GM18951 (cell line): Measurements from ENCODE around the gene ACSL6.

Source experiments
- POLR2A ChIP-seq: IDR thresholded peaks from 4 replicates; pipeline ENCODE4 v1.6.1; 2011; ENCODE audit warnings: mild to moderate bottlenecking; ENCODE audit not compliant: insufficient read length, insufficient read depth; ENCODE audit errors: extremely low read depth
- in situ Hi-C: fragments of 300-500 bp; cut with MboI; formaldehyde crosslinking; loops from one replicate; pipeline ENCODE4 v1.12.0; 2022; ENCODE audit warnings: low sequenced_read_pairs, mixed read lengths, inconsistent platforms; ENCODE audit not compliant: unreplicated experiment

Gene ACSL6

GRCh38 chr5:132026516-132027008 lies 15.1 kb upstream of the ACSL6 start:
- TF ChIP-seq POLR2A: no peak
- in situ Hi-C loops: no loop called here

GRCh38 chr5:132025403-132025971 lies 14.0 kb upstream of the ACSL6 start:
- TF ChIP-seq POLR2A: no peak
- in situ Hi-C loops: no loop called here

- in situ Hi-C loops: no loop called here
- no peak for TF ChIP-seq POLR2A
Measured at GRCh38 chr5:132024789-132025402, 13.4 kb upstream of the ACSL6 start.

- TF ChIP-seq POLR2A: no peak
- in situ Hi-C loops: no loop called here
Measured at GRCh38 chr5:132024117-132024435, 12.6 kb upstream of the ACSL6 start.

- TF ChIP-seq POLR2A: no peak
- in situ Hi-C loops: no loop called here
Measured at GRCh38 chr5:132023258-132024116, 12.0 kb upstream of the ACSL6 start.

GRCh38 chr5:132022737-132023136 lies 11.3 kb upstream of the ACSL6 start:
- TF ChIP-seq POLR2A: no peak
- in situ Hi-C loops: no loop called here

- no peak for TF ChIP-seq POLR2A
Measured at GRCh38 chr5:132021654-132022053, 10.2 kb upstream of the ACSL6 start.

DNA sequence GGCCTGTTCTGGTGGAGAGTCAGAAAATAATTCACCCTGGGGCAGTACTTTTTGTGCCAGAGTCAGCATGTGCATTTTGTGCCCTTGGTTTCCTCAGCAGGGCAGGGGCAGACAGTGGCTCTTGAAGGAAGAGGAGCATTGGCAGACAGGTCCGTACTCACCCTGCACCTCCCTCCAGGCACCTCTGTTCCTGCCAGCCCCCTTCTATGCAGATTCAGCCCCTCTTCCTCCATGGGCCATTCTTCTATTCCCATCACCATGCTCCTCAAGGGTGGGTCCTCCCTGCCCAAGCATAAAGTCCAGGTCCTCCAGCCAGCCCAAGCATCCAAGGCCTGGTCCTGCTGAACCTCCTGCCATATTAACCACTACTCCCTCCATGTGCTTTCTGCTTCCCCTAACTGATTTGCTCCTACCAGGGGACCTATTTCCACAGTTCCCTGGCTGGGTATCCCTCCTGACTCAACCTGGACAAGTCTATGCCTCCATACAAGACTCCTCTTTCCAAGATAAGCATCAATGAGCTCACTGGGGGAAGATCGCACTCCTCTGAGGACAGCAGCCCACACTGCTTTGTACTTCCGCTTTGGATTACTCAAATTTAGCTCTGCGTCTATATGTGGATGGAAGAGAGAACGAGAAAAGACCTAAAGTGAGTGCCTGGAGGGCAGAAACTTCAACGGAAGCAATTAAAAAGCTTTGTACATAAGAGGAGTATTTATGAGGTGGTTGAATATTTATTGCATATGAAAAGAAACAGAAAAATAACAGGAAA lies 9.3 kb upstream of the ACSL6 start:
- TF ChIP-seq POLR2A: no peak
- in situ Hi-C loops: no loop called here

More at GRCh38 chr5:132021654-132022053, 10.2 kb upstream of the ACSL6 start:
- in situ Hi-C loops: no loop called here

GRCh38 chr5:132019857-132020555 lies 8.5 kb upstream of the ACSL6 start:
- no peak for TF ChIP-seq POLR2A
- in situ Hi-C loops: no loop called here

DNA sequence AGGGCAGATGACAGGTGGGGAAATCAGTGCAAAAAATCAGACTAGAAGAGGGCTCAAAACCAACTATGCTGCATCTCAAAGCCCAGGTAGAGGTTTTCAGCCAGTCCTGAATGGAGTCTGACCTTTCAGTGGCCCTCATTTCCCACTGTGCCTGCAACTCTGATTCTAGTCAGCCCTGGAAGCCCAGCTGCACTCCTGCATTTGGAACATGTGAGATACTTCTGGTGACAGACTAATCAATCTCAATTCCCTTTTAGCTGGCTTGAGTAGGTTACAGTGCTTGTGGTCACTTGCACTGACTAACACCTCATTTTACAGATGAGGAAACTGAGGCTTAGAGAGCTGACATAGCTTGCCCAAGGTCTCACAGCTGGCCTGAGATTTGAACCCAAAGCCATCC lies 7.9 kb upstream of the ACSL6 start:
- no peak for TF ChIP-seq POLR2A
- in situ Hi-C loops: no loop called here

- no peak for TF ChIP-seq POLR2A
Measured at GRCh38 chr5:132017738-132018625, 6.5 kb upstream of the ACSL6 start.

DNA sequence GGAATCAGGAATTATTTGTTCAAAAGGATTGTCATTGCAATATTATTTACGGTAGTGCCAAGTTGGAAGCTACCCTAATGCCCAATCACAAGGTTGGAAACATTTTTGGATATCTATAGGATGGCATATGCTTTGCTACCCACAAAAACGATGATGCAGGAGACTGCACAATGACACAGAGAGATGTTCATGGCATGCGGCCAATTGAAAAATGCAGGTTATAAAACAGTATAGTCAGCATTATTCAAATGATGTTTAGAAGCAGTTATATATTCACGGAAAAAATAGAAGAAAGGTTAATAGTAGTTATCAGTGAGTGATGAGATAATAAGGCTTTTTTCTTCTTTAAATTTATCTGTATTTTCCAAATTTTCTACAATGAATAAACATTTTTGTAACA lies 5.9 kb upstream of the ACSL6 start:
- TF ChIP-seq POLR2A: no peak
- in situ Hi-C loops: no loop called here

More at GRCh38 chr5:132017738-132018625, 6.5 kb upstream of the ACSL6 start:
- in situ Hi-C loops: no loop called here
